NCI-H526 (cell line): Measurements from ENCODE around the gene PSMD2.
"Not testable (repeated sequence)": the region's sequence is repeated elsewhere in the genome, so short reads cannot be mapped to it uniquely, and the experiment has no call there.

Experiments used
- DNase-seq, 2 experiments: peaks; one replicate each; lab custom pipeline; 2025; lab: John Stamatoyannopoulos, UW

The PSMD2 gene

GRCh38 chr3:184298759-184299487 is at the start of gene PSMD2:
PSMD2 (plus strand) TSS chr3:184299241; CDS start chr3:184299267, 26 bp downstream.
- peak; percentile 92 to 99 for DNase-seq

GRCh38 chr3:184249412-184250166 is 49.5 kb upstream of the PSMD2 start, which contains the start of gene EEF1AKMT4:
EEF1AKMT4 (plus strand) TSS chr3:184249672; CDS start chr3:184249695, 23 bp downstream.
- peak; percentile 95 to 99 for DNase-seq

- peak; percentile 89 to 96 for DNase-seq
These were observed 48.7 kb upstream of the PSMD2 start for GRCh38 chr3:184250167-184250828.

- DNase-seq = no peak
These were observed 43.6 kb upstream of the PSMD2 start for GRCh38 chr3:184255291-184256039.

GRCh38 chr3:184257083-184257915 is 41.7 kb upstream of the PSMD2 start:
- no peak for DNase-seq

- DNase-seq = no peak
These were observed 40.1 kb upstream of the PSMD2 start for GRCh38 chr3:184258926-184259325.

GRCh38 chr3:184259396-184259877 is 39.6 kb upstream of the PSMD2 start:
- DNase-seq = peak in 1 of 2 experiments; percentile 58

GRCh38 chr3:184259878-184260723 is 38.9 kb upstream of the PSMD2 start:
- DNase-seq = peak; percentile 14 to 63

- peak in 1 of 2 experiments; percentile 56 for DNase-seq
These were observed 38.2 kb upstream of the PSMD2 start for GRCh38 chr3:184260724-184261269.

- DNase-seq = peak; percentile 86 to 95
These were observed 37.7 kb upstream of the PSMD2 start, which contains the start of gene CAMK2N2 for GRCh38 chr3:184261270-184261853. CAMK2N2 (minus strand) TSS chr3:184261553; CDS start chr3:184261285, 268 bp downstream.

GRCh38 chr3:184261854-184262763 is 36.9 kb upstream of the PSMD2 start:
- DNase-seq = peak; percentile 59 to 88

GRCh38 chr3:184262764-184263179 is 36.3 kb upstream of the PSMD2 start:
- peak in 1 of 2 experiments; percentile 59 for DNase-seq

- not testable (repeated sequence) for DNase-seq
These were observed 31.8 kb upstream of the PSMD2 start for GRCh38 chr3:184267249-184267648.

GRCh38 chr3:184272269-184272668 is 26.8 kb upstream of the PSMD2 start:
- DNase-seq = no peak

- DNase-seq = no peak
These were observed 23.7 kb upstream of the PSMD2 start for GRCh38 chr3:184275381-184275701.

- DNase-seq = no peak
These were observed 22.8 kb upstream of the PSMD2 start, which contains the start of gene ECE2 for GRCh38 chr3:184275961-184276910. ECE2 (plus strand) TSS chr3:184276022; CDS start chr3:184276154, 132 bp downstream.

- DNase-seq = no peak
These were observed 21.7 kb upstream of the PSMD2 start for GRCh38 chr3:184277366-184277765.
